Measurements from ENCODE around the gene FAU. TPM values are rescaled to one million over a fixed set of nuclear protein-coding genes. Genes with fewer than 3 reads are reported as not detected.
A peak's percentile ranks its signal among the peaks of the same experiment; 100 is the strongest.

The FAU gene
- total and polyA plus RNA-seq, 2 of the 13 experiments (the other 11 are each of a cell fraction or from before 2014, with no cell fraction given) = 374 to 869 TPM

DNA sequence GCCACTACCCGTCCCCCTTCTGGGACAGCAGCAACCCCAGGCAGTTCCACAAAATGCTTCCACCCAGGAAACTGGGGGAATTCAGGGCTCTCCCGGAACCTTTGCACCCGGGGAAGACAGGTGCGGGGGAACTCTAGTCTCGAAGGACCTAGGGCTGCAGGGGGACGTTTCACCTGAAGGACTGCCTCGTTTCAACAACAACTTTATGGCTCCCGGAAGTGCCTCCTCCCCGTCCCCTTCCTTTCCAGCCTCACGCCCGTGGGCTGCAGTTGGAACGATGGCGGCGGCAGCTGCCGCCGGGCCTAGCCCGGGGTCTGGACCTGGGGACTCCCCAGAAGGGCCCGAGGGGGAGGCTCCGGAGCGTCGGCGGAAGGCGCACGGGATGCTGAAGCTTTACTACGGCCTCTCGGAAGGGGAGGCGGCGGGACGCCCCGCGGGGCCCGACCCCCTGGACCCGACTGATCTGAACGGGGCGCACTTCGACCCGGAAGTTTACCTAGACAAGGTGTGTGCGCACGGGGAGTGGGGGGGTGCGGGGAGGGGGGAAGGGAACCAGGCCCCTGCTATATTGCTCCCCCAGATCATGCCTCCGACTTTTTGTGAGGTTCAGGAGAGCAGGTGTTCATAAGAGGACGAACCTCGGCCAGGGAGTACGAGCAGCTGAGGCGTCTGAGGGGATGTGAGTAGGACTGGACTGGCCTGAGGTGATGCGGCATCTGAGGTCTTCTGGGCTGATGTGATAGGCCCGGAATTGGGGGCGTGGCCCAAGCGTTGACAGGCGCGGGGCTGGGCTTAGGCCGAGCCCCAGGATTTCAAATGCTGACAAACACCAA lies 25.7 kb downstream of the FAU start, which contains the start of gene VPS51 (continued):
- TF ChIP-seq, protein P1, sequence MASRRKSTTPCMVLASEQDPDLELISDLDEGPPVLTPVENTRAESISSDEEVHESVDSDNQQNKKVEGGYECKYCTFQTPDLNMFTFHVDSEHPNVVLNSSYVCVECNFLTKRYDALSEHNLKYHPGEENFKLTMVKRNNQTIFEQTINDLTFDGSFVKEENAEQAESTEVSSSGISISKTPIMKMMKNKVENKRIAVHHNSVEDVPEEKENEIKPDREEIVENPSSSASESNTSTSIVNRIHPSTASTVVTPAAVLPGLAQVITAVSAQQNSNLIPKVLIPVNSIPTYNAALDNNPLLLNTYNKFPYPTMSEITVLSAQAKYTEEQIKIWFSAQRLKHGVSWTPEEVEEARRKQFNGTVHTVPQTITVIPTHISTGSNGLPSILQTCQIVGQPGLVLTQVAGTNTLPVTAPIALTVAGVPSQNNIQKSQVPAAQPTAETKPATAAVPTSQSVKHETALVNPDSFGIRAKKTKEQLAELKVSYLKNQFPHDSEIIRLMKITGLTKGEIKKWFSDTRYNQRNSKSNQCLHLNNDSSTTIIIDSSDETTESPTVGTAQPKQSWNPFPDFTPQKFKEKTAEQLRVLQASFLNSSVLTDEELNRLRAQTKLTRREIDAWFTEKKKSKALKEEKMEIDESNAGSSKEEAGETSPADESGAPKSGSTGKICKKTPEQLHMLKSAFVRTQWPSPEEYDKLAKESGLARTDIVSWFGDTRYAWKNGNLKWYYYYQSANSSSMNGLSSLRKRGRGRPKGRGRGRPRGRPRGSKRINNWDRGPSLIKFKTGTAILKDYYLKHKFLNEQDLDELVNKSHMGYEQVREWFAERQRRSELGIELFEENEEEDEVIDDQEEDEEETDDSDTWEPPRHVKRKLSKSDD (CRISPR knock-in tag; IDR thresholded peaks at IDR 0.05; ENCODE audit: low read depth) = no peak
- TF ChIP-seq SMARCC2 (IDR thresholded peaks at IDR 0.05) = no peak
- TF ChIP-seq JDP2 (CRISPR knock-in tag; IDR thresholded peaks at IDR 0.05; ENCODE audit: borderline replicate concordance) = no peak
- TF ChIP-seq MTF1 (CRISPR knock-in tag; IDR thresholded peaks at IDR 0.05) = no peak
- TF ChIP-seq TAF1 (CRISPR knock-in tag; IDR thresholded peaks at IDR 0.05) = peak; percentile 79
- peak; percentile 82 for TF ChIP-seq ZFP1 (CRISPR knock-in tag; IDR thresholded peaks at IDR 0.05)
- TF ChIP-seq FOXA3 (CRISPR knock-in tag; IDR thresholded peaks at IDR 0.05) = peak; percentile 77
- TF ChIP-seq, protein P2, sequence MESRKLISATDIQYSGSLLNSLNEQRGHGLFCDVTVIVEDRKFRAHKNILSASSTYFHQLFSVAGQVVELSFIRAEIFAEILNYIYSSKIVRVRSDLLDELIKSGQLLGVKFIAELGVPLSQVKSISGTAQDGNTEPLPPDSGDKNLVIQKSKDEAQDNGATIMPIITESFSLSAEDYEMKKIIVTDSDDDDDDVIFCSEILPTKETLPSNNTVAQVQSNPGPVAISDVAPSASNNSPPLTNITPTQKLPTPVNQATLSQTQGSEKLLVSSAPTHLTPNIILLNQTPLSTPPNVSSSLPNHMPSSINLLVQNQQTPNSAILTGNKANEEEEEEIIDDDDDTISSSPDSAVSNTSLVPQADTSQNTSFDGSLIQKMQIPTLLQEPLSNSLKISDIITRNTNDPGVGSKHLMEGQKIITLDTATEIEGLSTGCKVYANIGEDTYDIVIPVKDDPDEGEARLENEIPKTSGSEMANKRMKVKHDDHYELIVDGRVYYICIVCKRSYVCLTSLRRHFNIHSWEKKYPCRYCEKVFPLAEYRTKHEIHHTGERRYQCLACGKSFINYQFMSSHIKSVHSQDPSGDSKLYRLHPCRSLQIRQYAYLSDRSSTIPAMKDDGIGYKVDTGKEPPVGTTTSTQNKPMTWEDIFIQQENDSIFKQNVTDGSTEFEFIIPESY (CRISPR knock-in tag; IDR thresholded peaks at IDR 0.05) = peak; percentile 83
- TF ChIP-seq, protein P3, sequence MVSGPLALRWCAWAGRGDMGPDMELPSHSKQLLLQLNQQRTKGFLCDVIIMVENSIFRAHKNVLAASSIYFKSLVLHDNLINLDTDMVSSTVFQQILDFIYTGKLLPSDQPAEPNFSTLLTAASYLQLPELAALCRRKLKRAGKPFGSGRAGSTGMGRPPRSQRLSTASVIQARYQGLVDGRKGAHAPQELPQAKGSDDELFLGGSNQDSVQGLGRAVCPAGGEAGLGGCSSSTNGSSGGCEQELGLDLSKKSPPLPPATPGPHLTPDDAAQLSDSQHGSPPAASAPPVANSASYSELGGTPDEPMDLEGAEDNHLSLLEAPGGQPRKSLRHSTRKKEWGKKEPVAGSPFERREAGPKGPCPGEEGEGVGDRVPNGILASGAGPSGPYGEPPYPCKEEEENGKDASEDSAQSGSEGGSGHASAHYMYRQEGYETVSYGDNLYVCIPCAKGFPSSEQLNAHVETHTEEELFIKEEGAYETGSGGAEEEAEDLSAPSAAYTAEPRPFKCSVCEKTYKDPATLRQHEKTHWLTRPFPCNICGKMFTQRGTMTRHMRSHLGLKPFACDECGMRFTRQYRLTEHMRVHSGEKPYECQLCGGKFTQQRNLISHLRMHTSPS (CRISPR knock-in tag; IDR thresholded peaks at IDR 0.05; ENCODE audit: low read depth) = no peak; the same call in 1 of the 2 replicates
- TF ChIP-seq, protein P4, sequence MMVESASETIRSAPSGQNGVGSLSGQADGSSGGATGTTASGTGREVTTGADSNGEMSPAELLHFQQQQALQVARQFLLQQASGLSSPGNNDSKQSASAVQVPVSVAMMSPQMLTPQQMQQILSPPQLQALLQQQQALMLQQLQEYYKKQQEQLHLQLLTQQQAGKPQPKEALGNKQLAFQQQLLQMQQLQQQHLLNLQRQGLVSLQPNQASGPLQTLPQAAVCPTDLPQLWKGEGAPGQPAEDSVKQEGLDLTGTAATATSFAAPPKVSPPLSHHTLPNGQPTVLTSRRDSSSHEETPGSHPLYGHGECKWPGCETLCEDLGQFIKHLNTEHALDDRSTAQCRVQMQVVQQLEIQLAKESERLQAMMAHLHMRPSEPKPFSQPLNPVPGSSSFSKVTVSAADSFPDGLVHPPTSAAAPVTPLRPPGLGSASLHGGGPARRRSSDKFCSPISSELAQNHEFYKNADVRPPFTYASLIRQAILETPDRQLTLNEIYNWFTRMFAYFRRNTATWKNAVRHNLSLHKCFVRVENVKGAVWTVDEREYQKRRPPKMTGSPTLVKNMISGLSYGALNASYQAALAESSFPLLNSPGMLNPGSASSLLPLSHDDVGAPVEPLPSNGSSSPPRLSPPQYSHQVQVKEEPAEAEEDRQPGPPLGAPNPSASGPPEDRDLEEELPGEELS (CRISPR knock-in tag; IDR thresholded peaks at IDR 0.05) = peak; percentile 47
- peak; percentile 73 for TF ChIP-seq HNF4A (CRISPR knock-in tag; IDR thresholded peaks at IDR 0.05)
- TF ChIP-seq, protein P5, sequence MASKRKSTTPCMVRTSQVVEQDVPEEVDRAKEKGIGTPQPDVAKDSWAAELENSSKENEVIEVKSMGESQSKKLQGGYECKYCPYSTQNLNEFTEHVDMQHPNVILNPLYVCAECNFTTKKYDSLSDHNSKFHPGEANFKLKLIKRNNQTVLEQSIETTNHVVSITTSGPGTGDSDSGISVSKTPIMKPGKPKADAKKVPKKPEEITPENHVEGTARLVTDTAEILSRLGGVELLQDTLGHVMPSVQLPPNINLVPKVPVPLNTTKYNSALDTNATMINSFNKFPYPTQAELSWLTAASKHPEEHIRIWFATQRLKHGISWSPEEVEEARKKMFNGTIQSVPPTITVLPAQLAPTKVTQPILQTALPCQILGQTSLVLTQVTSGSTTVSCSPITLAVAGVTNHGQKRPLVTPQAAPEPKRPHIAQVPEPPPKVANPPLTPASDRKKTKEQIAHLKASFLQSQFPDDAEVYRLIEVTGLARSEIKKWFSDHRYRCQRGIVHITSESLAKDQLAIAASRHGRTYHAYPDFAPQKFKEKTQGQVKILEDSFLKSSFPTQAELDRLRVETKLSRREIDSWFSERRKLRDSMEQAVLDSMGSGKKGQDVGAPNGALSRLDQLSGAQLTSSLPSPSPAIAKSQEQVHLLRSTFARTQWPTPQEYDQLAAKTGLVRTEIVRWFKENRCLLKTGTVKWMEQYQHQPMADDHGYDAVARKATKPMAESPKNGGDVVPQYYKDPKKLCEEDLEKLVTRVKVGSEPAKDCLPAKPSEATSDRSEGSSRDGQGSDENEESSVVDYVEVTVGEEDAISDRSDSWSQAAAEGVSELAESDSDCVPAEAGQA (IDR thresholded peaks at IDR 0.05; ENCODE audit: low read depth) = peak; percentile 93
- TF ChIP-seq, protein P5 (CRISPR knock-in tag; IDR thresholded peaks at IDR 0.05; ENCODE audit: borderline replicate concordance) = no peak
- TF ChIP-seq SAFB2 (CRISPR knock-in tag; IDR thresholded peaks at IDR 0.05; ENCODE audit: borderline replicate concordance, low read depth) = no peak

All from HepG2 (cell line).